H9 (cell line): ENCODE data around the gene IGF2. TPM values are rescaled to one million over a fixed set of nuclear protein-coding genes. Genes with fewer than 3 reads are reported as not detected.

ENCODE experiments used
- DNase-seq: peaks from one replicate; pipeline ENCODE4 v3.0.0-alpha.2; 2017
- H2AFZ ChIP-seq: one replicate; pipeline ENCODE4 v1.6.1; 2013; ENCODE audit warnings: mild to moderate bottlenecking, low read length, control low read depth, moderate library complexity
- H2AK5ac ChIP-seq: 2 replicates; pipeline ENCODE4 v1.6.1; 2013; ENCODE audit warnings: low read length, control low read depth, mixed read lengths; ENCODE audit not compliant: insufficient read length
- H2BK120ac ChIP-seq: one replicate; pipeline ENCODE4 v1.6.1; 2013; ENCODE audit warnings: low read depth, mild to moderate bottlenecking, low read length, control low read depth, inconsistent platforms; ENCODE audit not compliant: poor library complexity, severe bottlenecking
- H2BK12ac ChIP-seq: 2 replicates; pipeline ENCODE4 v1.6.1; 2013; ENCODE audit warnings: low read length, control low read depth, mixed read lengths, low read depth; ENCODE audit not compliant: insufficient read length
- H2BK15ac ChIP-seq: 2 replicates; pipeline ENCODE4 v1.6.1; 2013; ENCODE audit warnings: low read depth, low read length, control low read depth
- H2BK20ac ChIP-seq: one replicate; pipeline ENCODE4 v1.6.1; 2013; ENCODE audit warnings: low read depth, mild to moderate bottlenecking, low read length, control low read depth, inconsistent platforms; ENCODE audit not compliant: poor library complexity, severe bottlenecking
- H2BK5ac ChIP-seq: 2 replicates; pipeline ENCODE4 v1.6.1; 2013; ENCODE audit warnings: low read length, control low read depth, mixed read lengths; ENCODE audit not compliant: insufficient read length
- H3K14ac ChIP-seq: 2 replicates; pipeline ENCODE4 v1.6.1; 2013; ENCODE audit warnings: low read length, control low read depth; ENCODE audit not compliant: insufficient read depth
- H3K18ac ChIP-seq: 2 replicates; pipeline ENCODE4 v1.6.1; 2013; ENCODE audit warnings: low read depth, mild to moderate bottlenecking, mixed read lengths, low read length, control low read depth; ENCODE audit not compliant: insufficient read length
- H3K23ac ChIP-seq: 2 replicates; pipeline ENCODE4 v1.6.1; 2013; ENCODE audit warnings: low read length, control low read depth, mixed read lengths, low read depth; ENCODE audit not compliant: insufficient read length
- H3K23me2 ChIP-seq: 2 replicates; pipeline ENCODE4 v1.6.1; 2013; ENCODE audit warnings: low read depth, mild to moderate bottlenecking, mixed read lengths, low read length, control low read depth; ENCODE audit not compliant: insufficient read length, poor library complexity, severe bottlenecking
- H3K27ac ChIP-seq: 2 replicates; pipeline ENCODE4 v1.5.1; 2013; ENCODE audit warnings: low read length, control low read depth, mixed read lengths, low read depth; ENCODE audit not compliant: insufficient read length
- H3K27me3 ChIP-seq: 2 replicates; pipeline ENCODE4 v1.6.1; 2013; ENCODE audit warnings: low read length, control low read depth, inconsistent platforms; ENCODE audit not compliant: insufficient read depth
- H3K4ac ChIP-seq: 2 replicates; pipeline ENCODE4 v1.6.1; 2013; ENCODE audit warnings: low read depth, mild to moderate bottlenecking, control low read depth, inconsistent platforms, low read length, moderate library complexity
- H3K4me1 ChIP-seq: 2 replicates; pipeline ENCODE4 v1.6.1; 2013; ENCODE audit warnings: low read length, control low read depth, inconsistent platforms; ENCODE audit not compliant: insufficient read depth
- H3K4me2 ChIP-seq: 2 replicates; pipeline ENCODE4 v1.6.1; 2013; ENCODE audit warnings: low read length, control low read depth, mixed read lengths; ENCODE audit not compliant: insufficient read length, insufficient read depth
- H3K56ac ChIP-seq: 2 replicates; pipeline ENCODE4 v1.6.1; 2013; ENCODE audit warnings: low read depth, mild to moderate bottlenecking, mixed read lengths, low read length, control low read depth; ENCODE audit not compliant: insufficient read length
- H3K79me1 ChIP-seq: 2 replicates; pipeline ENCODE4 v1.6.1; 2013; ENCODE audit warnings: low read depth, mild to moderate bottlenecking, moderate library complexity, low read length, control low read depth, inconsistent platforms; ENCODE audit not compliant: insufficient read depth, poor library complexity, severe bottlenecking
- H3K79me2 ChIP-seq: 2 replicates; pipeline ENCODE4 v1.6.1; 2013; ENCODE audit warnings: low read length, control low read depth, inconsistent platforms; ENCODE audit not compliant: insufficient read depth
- H3K9ac ChIP-seq: 2 replicates; pipeline ENCODE4 v1.6.1; 2013; ENCODE audit warnings: low read length, control low read depth, mixed read lengths; ENCODE audit not compliant: insufficient read length; ENCODE audit errors: extremely low read depth
- H3K9me3 ChIP-seq: one replicate; pipeline ENCODE4 v1.6.1; 2013; ENCODE audit warnings: low read depth, low read length, inconsistent platforms; ENCODE audit not compliant: control insufficient read depth
- H3T11ph ChIP-seq: one replicate; pipeline ENCODE4 v1.6.1; 2013; ENCODE audit warnings: mild to moderate bottlenecking, low read length, control low read depth, inconsistent platforms
- H4K20me1 ChIP-seq: one replicate; pipeline ENCODE4 v1.6.1; 2013; ENCODE audit not compliant: control insufficient read depth, insufficient read length, insufficient read depth
- H4K5ac ChIP-seq: 2 replicates; pipeline ENCODE4 v1.6.1; 2013; ENCODE audit warnings: low read depth, mild to moderate bottlenecking, mixed read lengths, low read length, control low read depth; ENCODE audit not compliant: insufficient read length
- H4K8ac ChIP-seq: replicated peaks from 2 replicates; pipeline ENCODE4 v1.6.1; 2013; ENCODE audit warnings: low read length, control low read depth, mixed read lengths, low read depth; ENCODE audit not compliant: insufficient read length
- H4K91ac ChIP-seq: 2 replicates; pipeline ENCODE4 v1.6.1; 2013; ENCODE audit warnings: low read depth, mild to moderate bottlenecking, moderate library complexity, mixed read lengths, low read length, control low read depth; ENCODE audit not compliant: insufficient read length
- H3K27ac Mint-ChIP-seq, 3 experiments: 2 replicates in 2 of 3; 3 replicates in 1 of 3; pipeline ENCODE4 v1.8.0; 2020 to 2021; ENCODE audit warnings: mixed read lengths in 3 of 3, mild to moderate bottlenecking in 1 of 3, moderate library complexity in 1 of 3
- H3K27me3 Mint-ChIP-seq: 2 replicates; pipeline ENCODE4 v1.8.0; 2021; ENCODE audit warnings: low read depth, mild to moderate bottlenecking, moderate library complexity, mixed read lengths
- H3K36me3 Mint-ChIP-seq, 3 experiments: 2 replicates in 2 of 3; 3 replicates in 1 of 3; pipeline ENCODE4 v1.8.0; 2020 to 2021; ENCODE audit warnings: low read depth in 3 of 3, mixed read lengths in 3 of 3; ENCODE audit not compliant: insufficient read depth in 1 of 3
- H3K4me1 Mint-ChIP-seq, 2 experiments: 2 replicates each; pipeline ENCODE4 v1.8.0; 2020; ENCODE audit warnings: mixed read lengths in 2 of 2
- H3K4me3 Mint-ChIP-seq, 2 experiments: 2 replicates in 1 of 2; 3 replicates in 1 of 2; pipeline ENCODE4 v1.8.0; 2020 to 2021; ENCODE audit warnings: mild to moderate bottlenecking in 2 of 2, mixed read lengths in 2 of 2, moderate library complexity in 1 of 2
- H3K9me3 Mint-ChIP-seq, 2 experiments: 2 replicates in 1 of 2; 3 replicates in 1 of 2; pipeline ENCODE4 v1.8.0; 2020; ENCODE audit warnings: mild to moderate bottlenecking in 2 of 2, mixed read lengths in 2 of 2, moderate library complexity in 1 of 2
- CTCF ChIP-seq: fragments of 200-600 bp; sonication (generic); conservative IDR thresholded peaks from 3 replicates; pipeline ENCODE4 v1.8.0; 2021; ENCODE audit warnings: antibody characterized with exemption, mild to moderate bottlenecking
- WGBS: extraction: QIAGEN DNeasy Blood & Tissue Kit; methylation state at CpG from one replicate; pipeline ENCODE4 v1.1.7; 2013; ENCODE audit warnings: missing lambda C conversion rate, low lambda C conversion rate, mixed read lengths; ENCODE audit not compliant: insufficient read length; ENCODE audit errors: extremely low coverage; 5-methylcytosine and 5-hydroxymethylcytosine counted together
- total RNA-seq: library from RNA; stranded (reverse); gene quantifications from 2 replicates; pipeline ENCODE4 v1.2.1, GENCODE V29; 2021

IGF2 gene
- total RNA-seq, 1 experiment from 2014 or later, result 2.8 TPM

- Histone ChIP-seq H3K4me2 (no peak overlapping the region), H2BK15ac (no peak overlapping the region), H2BK12ac (no peak overlapping the region), H3K27me3 (no peaks in the 10 kb centered on the region), H3T11ph (no peak overlapping the region), H3K4ac (no peak overlapping the region), H3K18ac (no peak overlapping the region), H2AFZ (no peak overlapping the region), H3K9ac (no peak overlapping the region), H2BK20ac (no peak overlapping the region), H3K27ac (no peak overlapping the region), H3K23ac (no peak overlapping the region), H4K5ac (no peak overlapping the region), H3K79me1 (no peaks in the 10 kb centered on the region), H3K4me1 (no peaks in the 10 kb centered on the region), H4K91ac (no peak overlapping the region), H4K20me1 (no peaks in the 10 kb centered on the region), H2AK5ac (no peak overlapping the region), H3K9me3 (no peaks in the 10 kb centered on the region), H3K56ac (no peak overlapping the region), H2BK5ac (no peak overlapping the region), H3K23me2 (no peaks in the 10 kb centered on the region), H3K79me2 (no peaks in the 10 kb centered on the region), H4K8ac (no peak overlapping the region), H3K14ac (no peak overlapping the region; the same call in 1 of the 2 replicates), H2BK120ac (no peak overlapping the region)
- Mint-ChIP-seq H3K27ac (peak overlapping the region in 1 of 3 experiments; percentile 50; a peak in 2 of 7 replicates), H3K4me1 (peaks cover 10 to 13% of the 10 kb centered on the region in 2 experiments), H3K9me3 (peaks cover 22 to 24% of the 10 kb centered on the region in 2 experiments), H3K36me3 (peaks cover 0 to 13% (median 10%) of the 10 kb centered on the region in 3 experiments; a peak in 6 of 7 replicates), H3K27me3 (peaks cover 66% of the 10 kb centered on the region), H3K4me3 (no peak overlapping the region)
- TF ChIP-seq CTCF, result no peak
- no peak for DNase-seq
- WGBS, result no CpG with 5 or more reads among the region's 32 CpGs
These were observed 24.6 kb downstream of the IGF2 start for GRCh38 chr11:2114430-2115241.
